Stimulated activated CD8-positive, alpha-beta memory T cell treated with anti-CD3 and anti-CD28 coated beads, Interleukin-12 subunit alpha, Interleukin-12 subunit beta, amount 100 ng/mL, for 1 hour (primary cell): ENCODE measurements around the gene PRSS16.
"Not testable (repeated sequence)": the region's sequence is repeated elsewhere in the genome, so short reads cannot be mapped to it uniquely, and the experiment has no call there.

Experiments used
- DNase-seq: peaks from one replicate; pipeline ENCODE4 v3.0.0-alpha.2; 2020; ENCODE audit warnings: low read depth

PRSS16 gene

DNA sequence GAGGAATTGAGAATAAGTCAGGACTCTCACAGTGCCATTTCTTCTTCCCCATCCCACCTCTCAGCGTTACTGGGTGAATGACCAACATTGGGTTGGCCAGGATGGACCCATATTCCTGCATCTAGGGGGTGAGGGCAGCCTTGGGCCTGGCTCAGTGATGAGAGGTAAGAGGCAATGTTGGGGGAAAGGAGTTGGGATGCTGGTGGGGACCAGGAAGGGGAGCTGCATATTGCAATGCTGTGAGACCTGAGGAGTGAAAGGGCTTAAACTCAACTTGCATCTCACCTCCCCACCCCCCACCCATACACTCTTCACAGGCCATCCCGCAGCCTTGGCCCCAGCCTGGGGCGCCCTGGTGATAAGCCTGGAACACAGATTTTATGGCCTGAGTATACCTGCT, 1.3 kb downstream of the PRSS16 start:
- no peak for DNase-seq

DNA sequence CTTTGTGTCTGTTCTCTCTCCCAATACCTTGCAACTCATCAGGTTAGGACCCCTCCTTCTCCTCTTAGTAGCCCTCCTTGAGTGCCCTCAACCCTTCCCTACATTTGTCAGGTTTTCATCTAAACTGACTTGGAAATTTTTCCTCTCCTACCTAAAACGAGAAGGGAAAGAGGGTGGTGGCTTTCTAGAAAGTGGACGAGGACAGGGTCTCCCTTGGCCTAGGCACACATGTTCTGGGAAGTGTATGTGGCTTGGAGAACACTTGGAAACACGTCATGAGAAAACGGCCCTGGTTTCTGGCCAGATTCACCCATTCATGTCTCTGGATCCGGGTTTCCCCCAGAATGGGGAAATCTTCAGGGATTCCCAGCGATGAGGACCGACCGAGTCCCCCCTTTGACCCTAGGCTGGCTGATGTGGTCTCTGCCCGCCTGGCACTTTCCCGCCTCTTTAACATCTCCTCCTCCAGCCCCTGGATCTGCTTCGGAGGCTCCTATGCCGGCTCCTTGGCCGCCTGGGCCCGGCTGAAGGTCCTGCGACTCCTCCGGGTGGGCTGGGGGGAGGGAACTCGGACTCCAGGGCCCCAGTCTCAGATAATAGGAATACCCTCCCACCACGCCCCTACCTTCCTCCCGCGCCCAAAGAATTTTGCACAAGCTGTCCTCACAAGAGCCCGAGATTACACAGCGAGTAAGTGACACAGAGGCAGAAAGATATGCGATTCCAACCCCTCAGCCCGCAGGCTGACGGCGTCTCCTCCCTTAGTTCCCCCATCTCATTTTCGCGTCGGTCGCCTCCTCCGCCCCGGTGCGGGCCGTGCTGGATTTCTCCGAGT, 3.0 kb downstream of the PRSS16 start:
- DNase-seq: no peak

DNA sequence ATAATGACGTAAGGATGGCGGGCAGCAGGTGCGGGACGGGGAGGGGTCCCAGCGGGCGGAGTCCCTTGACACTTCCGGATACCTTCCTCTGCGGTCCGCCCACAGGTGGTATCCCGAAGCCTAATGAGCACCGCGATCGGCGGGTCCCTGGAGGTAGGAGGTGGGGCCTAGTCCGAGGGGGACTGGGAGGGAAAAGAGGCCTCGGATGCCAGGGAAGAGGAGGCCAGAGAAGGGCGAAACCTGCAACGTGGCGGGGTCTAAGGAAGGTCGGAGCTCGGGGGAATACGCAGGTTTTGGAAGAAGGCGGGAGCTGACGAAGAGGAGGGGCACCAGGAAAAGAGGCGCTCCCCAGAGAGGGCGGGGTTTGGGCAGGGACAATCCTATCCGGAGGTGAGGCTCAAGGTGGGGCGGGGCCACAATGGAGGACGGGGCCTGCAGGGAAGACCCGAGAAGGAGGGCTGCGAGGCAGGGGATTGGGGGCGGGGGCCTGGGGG, 3.7 kb downstream of the PRSS16 start:
- peak; percentile 45 for DNase-seq

DNA sequence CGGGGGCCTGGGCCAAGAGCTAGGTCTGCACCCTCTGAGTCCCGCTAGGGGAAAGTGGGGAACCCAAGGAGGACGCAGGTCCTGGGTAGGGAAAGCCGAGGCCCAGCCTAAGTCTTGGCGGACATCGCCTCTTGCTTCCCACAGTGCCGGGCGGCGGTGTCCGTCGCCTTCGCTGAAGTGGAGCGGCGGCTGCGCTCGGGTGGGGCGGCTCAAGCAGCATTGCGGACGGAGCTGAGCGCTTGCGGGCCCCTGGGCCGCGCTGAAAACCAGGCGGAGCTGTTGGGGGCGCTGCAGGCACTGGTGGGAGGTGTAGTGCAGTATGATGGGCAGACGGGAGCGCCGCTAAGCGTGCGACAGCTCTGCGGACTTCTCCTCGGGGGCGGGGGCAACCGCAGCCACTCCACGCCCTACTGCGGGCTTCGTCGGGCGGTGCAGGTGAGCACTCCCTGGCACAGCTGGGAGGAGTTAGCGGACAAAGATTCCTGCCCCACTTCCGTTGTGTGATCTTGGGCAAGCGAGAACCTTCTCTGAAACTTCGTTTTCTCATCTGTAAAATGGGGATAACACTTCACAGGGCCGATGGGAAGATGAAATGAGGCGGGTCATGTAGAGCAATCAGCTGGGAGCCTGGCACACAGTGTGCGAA, 4.2 kb downstream of the PRSS16 start:
- DNase-seq: peak; percentile 42

DNA sequence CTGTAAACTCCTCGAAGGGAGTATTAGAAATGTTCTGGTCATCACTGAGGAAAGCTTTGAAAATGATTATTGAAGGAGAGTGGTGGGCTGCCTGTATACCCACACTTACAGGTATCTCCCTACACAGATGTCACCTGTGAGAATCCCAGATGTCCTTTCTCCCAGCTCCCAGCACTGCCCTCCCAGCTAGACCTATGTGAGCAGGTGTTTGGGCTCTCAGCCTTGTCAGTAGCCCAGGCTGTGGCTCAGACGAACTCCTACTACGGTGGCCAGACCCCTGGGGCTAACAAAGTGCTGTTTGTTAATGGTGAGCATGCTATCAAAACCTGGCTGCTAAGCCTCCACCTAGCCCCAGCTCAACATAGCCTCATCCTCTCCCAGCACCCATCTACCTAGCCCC, 7.1 kb downstream of the PRSS16 start:
- DNase-seq: no peak

DNA sequence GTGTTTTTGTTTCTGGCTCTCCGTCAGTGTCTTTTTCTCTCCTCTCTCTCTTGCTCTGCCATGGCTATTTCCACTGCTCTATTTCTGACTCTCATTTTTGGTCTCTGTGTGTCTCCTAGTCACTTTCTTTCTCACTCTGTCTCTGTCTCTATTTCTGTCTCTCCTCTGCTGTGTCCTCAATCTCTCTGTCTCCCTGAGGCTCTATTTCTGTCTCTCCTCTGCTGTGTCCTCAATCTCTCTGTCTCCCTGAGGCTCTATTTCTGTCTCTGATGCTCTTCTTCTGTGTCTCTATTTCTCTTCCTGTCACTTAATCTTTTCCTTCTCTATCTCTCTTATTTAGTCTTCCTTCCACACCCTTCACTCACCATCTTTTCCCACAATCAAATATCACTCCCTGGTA, 8.4 kb downstream of the PRSS16 start:
- DNase-seq: no peak

DNA sequence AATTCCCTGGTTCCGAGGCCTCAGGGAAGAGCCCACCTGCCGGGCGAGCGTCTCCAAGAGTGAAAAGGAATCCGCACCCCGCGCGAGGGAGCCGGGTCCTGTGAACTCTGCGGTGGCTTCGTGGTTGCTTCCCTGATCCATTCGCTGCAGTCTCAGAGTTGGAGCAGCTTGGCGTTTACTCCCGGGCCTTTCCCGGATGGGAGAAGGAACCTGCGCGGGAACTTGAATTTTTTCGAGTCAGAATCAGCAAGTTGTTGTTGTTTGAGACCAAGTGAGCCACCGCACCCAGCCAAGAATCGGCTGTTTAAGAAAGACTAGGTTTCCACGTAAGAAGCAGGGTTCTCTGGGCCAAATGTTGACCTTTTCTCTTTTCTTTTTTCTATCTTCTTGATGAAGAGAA, 12.9 kb downstream of the PRSS16 start:
- DNase-seq: no peak

DNA sequence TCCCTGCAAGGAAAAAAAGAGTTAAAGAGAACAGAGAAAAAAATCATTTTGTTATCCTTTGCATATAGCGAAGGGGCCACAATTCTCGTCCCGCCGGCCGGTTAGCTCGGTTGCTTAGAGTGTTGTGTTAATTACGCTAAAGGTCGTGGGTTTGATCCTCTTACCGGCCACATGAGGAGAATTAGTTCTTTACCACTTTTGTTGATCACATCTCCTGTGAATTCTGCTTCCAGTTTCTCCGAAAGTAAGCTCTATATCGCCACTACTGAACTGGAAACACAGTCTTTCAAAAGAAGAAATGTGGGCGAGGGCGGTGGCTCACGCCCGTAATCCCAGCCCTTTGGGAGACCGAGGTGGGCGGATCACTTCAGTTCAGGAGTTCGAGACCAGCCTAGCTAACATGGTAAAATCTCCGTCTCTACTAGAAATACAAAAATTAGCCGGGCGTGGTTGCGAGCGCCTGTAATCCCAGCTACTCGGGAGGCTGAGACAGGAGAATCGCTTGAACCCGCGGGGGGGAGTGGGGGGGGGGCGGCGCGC, 13.4 kb downstream of the PRSS16 start:
- no peak for DNase-seq

DNA sequence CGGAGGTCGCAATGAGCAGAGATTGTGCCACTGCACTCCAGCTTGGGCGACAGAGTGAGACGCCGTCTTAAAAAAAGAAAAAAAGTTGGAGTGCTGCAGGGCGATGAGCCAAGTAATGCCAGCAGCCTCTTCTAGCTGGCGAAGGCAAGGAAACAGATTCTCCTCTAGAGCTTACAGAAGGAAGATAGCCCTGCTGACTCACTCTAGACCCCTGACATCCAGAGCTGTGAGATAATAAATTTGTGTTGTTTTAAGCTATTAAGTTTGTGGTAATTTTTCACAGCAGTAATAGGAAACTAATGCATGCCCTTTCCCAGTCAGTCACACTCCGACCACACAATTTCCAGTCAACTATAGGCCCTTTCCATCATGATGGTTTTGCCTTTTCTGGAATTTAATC, 16.4 kb downstream of the PRSS16 start:
- no peak for DNase-seq

DNA sequence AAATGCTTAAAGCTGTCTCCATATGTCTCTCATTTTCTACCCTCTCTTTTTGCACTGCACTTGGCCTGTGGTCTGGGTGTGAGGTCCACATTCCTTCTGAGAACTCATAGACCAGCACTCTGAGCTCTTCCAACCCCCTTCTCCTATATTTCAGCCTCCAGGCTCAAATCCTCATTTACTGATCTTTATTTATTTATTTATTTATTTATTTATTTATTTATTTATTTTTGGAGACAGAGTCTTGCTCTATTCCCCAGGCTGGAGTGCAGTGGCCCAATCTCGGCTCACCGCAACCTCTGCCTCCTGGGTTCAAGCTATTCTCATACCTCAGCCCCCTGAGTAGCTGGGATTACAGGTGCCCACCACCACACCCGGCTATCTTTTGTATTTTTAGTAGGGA, 19.5 kb downstream of the PRSS16 start:
- DNase-seq: not testable (repeated sequence)

DNA sequence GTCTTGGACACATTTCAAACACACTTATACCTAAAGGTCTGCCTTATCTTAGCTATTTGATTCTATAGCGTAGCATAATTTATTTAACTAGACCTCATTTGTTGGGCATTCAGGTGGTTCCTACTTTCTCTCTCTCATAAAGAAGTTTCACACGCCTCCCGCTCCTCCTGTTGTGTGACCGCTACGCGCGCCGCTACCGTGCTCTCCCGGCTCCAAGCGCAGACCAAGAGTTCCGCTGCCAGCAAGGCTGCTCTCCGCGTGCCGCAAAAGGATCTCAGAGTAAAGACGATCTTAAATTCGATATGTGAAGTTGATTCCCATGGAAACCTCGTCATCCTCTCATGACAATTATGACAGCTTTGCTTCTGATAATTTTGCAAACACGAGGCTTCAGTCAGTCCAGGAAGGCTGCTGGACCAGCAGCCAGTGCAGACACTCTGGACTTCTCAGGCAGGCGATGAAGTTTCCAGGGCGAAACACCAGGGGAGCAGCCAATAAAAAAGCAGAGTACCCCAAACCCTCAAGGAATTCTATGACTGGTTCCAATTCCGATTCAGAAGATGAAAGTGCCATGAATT, 20.4 kb downstream of the PRSS16 start:
- no peak for DNase-seq

DNA sequence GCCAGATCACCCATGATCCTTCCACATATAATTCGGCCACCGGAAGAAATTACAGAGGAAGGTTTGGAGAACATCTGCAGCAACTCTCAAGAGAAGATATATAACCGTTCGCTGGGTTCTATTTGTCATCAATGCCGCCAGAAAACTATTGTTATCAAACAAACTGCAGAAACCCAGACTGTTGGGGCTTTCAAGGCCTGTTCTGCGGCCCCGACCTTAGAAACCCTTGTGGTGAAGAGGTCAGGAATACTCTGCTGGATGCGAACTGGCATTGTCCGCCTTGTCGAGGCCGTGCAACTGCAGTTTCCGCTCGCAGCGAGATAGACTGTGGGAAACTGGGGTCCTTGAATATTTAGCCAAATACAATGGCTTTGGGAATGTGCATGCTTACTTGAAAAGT, 21.3 kb downstream of the PRSS16 start:
- no peak for DNase-seq

DNA sequence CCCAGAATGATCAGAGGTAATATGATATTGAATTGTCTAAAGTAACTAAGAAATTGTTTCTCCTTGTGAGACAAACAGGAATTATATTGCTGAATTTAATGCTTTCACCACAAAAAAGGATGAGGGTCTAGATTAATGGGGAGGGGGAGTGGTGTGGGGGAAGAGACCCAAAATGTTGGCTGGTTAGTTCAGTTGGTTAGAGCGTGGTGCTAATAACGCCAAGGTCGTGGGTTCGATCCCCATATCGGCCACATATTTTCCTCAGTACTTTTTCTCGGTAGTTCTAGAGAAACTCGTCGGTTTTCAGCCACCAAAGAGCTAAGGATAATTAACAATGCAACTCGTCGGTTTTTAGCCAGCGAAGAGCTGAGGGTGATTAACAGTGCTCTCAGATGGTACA, 26.3 kb downstream of the PRSS16 start:
- no peak for DNase-seq

DNA sequence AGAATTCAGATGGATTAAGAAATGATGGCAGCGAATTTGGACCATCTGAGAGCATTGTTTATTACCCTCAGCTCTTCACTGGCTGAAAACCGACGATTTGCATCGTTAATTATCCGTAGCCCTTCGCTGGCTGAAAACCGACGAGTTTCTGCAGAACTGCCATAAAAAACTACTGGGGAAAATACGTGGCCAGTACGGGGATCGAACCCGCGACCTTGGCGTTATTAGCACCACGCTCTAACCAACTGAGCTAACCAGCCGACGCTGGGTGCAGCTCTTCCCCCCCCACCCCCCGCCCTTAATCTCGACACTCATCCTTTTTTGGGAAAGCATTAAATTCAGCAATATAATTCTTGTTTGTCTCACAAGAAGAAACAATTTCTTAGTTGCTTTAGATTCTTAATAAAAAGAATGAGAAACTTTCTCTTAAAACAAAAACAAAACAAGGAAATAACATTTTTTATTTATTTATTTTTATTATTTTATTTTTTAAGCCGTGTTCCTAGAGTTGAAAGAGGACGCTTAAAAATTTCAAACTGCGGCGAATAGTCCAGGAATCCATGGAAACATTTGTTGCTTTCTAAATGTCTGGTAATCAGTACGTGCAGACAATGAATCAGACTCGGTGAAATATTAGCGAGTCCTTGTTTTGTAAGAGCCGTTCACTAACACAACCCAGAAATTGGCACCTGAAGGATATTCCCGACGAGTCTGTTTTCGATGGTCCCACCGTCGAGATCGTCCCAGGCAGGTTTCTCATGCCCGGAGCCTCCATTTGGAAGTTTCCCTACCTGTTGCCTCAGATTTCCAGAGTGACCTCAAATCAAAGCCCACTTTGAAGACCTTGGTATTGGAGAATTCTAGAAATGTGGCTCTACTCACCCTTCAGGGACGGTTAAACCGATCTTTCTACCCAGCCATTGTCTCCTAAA, 27.8 kb downstream of the PRSS16 start:
- no peak for DNase-seq

DNA sequence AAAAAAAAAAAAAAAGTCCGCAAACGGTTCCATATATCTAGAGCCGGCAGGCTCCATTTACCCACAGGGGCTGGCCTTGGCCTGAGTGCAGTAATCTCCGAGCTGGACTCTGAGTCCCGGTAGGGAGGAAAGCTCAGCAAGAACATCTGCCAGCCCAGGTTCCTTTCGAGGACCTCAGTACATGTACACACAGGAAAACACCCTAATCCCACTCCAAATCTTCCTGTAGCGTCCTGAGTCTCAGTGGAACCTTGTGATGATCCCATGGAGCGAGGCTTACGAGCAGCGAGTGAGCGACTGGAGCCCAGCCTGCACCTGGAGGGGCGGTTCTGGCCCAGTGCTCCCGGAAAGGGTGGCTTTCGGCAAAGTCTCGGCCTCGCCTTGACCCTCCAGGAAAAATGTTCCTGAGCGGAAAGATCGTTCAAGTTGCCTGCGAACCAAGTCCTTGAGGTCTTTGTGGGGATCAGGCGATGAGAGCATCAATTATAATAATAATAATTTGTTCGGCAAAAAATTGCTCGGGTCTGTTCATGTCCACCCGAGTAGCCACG, 32.1 kb downstream of the PRSS16 start:
- DNase-seq: no peak

DNA sequence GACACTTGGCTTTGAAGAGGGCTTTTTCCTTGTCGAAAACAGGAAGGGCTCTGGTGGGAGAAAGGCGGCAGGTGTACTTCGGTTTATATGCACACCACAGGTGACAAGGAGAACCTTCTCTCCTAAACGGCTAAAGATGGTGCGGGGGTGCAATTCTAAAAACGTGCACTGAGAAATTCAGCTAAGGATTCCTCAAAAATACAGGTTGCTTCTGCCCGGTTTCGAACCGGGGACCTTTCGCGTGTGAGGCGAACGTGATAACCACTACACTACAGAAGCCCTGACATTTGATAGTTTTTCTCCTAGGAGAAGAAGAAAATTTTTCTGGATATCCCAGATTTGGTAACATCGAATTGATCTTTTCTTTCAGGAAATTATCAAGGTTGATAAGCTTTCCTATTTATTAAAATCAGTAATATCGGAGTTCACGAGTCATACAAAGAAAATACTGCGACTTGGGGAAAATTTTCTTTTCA, 32.6 kb downstream of the PRSS16 start:
- no peak for DNase-seq

DNA sequence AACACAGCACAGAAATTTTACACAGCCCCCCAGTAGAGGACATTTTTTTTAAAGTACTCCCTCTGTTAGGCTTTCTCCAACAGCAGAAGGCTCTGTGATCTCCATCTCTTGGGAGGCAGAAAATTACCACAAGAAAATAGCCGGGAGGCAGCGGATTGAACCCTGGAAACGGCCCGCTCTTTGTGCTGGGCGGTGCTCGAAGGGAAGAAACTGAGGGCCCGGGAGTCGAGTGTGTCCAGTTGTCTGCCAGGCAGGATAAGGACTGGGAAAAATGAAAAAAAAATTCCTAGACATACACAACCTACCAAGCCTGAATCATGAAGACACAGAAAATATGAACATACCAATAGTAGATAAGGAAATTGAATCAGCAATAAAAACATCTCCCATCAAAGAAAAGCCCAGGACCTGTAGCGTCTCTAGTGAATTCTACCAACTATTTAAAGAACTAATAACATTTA, 33.1 kb downstream of the PRSS16 start:
- no peak for DNase-seq

DNA sequence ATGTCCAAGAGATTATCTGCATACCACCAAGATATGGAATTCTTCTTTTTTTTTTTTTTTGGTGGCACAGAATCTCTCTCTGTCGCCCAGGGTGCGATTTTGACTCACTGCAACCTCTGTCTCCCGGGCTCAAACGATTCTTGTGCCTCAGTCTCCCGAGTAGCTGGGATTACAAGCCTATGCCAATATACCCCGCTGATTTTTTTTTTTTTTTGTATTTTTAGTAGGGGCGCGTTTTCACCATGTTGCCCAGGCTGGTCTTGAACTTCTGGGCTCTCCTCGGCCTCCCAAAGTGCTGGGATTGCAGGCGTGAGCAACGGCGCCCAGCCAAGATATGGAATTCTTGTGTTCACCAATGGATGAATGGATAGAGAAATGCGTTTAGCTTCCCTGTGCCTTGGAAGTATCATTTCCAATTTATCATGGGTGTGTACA, 33.6 kb downstream of the PRSS16 start:
- DNase-seq: no peak

DNA sequence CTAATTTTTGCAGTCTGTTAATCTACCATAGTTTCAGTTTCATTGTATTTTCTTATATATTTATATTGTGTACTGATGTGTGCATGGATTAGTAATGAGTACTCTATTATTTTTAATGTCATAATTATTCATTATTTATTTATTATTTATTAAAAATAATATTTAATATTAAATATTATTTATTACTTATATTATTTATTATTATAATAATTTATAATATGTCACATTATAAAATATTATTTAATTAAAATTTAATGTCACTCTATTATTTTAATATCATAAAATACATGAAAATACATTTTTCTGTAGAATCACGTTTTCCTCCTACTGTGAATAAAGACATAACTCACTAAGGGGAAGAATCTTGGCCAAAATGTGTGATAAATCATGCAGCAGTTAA, 34.1 kb downstream of the PRSS16 start:
- DNase-seq: no peak

DNA sequence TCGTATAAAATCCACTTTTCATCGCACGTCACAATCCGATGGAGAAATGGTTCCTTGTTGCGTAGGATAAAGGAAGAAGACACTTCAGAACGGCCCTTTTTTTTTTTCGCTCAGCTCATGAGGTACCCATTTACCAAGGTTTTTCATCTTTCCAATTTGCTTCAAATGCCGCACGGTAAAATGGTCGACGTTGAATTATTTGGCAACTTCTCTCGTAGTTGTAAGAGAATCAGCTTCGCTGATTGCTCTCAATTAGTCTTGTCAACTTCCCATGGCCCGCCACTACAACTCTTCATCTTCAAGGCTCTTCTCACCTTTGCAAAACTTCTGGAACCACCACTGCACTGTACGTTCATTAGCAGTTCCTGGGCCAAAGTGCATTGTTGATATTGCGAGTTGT, 35.8 kb downstream of the PRSS16 start:
- no peak for DNase-seq

DNA sequence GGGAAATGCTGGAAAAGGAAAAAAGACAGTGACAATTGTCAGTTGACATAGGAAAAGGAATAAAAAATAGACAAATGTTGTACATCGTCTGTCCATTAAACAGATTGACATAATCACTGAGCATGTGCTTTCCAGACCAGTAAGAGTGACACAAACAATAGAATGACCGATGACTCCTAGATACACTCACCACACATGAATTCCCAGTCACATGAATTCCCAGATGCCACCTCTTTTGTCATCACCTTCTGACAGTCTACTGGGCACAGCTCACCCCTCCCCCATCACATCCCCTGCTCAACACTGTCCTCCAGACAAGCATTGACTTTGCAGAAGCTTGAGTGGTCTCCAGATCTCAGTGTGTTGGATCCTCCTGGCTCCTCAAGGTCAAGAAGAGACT, 38.6 kb downstream of the PRSS16 start:
- no peak for DNase-seq
